Panc1 (cell line): ENCODE results near the gene GATB.

Experiments
- POLR2AphosphoS5 ChIP-seq: IDR thresholded peaks from 2 replicates; pipeline ENCODE4 v1.6.1; 2012; ENCODE audit warnings: mild to moderate bottlenecking, low read depth, low read length, moderate library complexity
- SIN3A ChIP-seq: IDR thresholded peaks from 2 replicates; pipeline ENCODE4 v1.6.1; 2012; ENCODE audit warnings: low read depth, mild to moderate bottlenecking, low read length, moderate library complexity, borderline replicate concordance; ENCODE audit not compliant: insufficient read depth
- TCF7L2 ChIP-seq: IDR thresholded peaks from 2 replicates; pipeline ENCODE4 v1.6.1; 2011; ENCODE audit warnings: mild to moderate bottlenecking, low read depth, low read length, inconsistent platforms
- TF ChIP-seq, protein P1 (sequence below): fragments of 450-650 bp; IDR thresholded peaks from 2 replicates; pipeline ENCODE4 v1.5.1; 2017; ENCODE audit warnings: mild to moderate bottlenecking
- TF ChIP-seq, protein P2 (sequence below), 2 experiments: IDR thresholded peaks; 2 replicates each; pipeline ENCODE4 v1.6.1; 2011 to 2012; ENCODE audit warnings: low read depth in 2 of 2, control low read depth in 1 of 2, low read length in 1 of 2, mild to moderate bottlenecking in 1 of 2, moderate library complexity in 1 of 2; ENCODE audit not compliant: insufficient read depth in 1 of 2

DNA sequence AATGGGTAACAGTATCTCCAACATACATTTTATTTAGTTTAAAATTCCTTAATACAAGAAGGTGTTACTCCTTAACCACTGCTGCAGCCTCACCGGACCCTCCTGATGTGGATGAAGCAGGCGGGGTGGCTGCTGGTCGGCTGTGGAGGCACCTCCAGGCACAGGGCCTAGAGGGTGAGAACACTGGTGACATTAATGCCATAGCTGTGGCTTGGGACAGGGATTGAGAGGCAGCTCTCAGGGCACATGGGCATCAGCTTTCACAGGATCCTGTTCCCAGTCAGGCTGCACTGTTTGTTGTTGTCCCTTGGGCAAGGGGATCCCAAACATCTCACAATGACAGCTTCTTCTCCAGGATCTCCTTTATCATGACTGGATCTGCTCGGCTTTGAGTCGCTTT lies 90.0 kb downstream of the GATB start:
- TF ChIP-seq, protein P1, sequence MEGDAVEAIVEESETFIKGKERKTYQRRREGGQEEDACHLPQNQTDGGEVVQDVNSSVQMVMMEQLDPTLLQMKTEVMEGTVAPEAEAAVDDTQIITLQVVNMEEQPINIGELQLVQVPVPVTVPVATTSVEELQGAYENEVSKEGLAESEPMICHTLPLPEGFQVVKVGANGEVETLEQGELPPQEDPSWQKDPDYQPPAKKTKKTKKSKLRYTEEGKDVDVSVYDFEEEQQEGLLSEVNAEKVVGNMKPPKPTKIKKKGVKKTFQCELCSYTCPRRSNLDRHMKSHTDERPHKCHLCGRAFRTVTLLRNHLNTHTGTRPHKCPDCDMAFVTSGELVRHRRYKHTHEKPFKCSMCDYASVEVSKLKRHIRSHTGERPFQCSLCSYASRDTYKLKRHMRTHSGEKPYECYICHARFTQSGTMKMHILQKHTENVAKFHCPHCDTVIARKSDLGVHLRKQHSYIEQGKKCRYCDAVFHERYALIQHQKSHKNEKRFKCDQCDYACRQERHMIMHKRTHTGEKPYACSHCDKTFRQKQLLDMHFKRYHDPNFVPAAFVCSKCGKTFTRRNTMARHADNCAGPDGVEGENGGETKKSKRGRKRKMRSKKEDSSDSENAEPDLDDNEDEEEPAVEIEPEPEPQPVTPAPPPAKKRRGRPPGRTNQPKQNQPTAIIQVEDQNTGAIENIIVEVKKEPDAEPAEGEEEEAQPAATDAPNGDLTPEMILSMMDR = no peak
- TF ChIP-seq POLR2AphosphoS5 (no peak), TCF7L2 (no peak), SIN3A (no peak)
- TF ChIP-seq, protein P2, sequence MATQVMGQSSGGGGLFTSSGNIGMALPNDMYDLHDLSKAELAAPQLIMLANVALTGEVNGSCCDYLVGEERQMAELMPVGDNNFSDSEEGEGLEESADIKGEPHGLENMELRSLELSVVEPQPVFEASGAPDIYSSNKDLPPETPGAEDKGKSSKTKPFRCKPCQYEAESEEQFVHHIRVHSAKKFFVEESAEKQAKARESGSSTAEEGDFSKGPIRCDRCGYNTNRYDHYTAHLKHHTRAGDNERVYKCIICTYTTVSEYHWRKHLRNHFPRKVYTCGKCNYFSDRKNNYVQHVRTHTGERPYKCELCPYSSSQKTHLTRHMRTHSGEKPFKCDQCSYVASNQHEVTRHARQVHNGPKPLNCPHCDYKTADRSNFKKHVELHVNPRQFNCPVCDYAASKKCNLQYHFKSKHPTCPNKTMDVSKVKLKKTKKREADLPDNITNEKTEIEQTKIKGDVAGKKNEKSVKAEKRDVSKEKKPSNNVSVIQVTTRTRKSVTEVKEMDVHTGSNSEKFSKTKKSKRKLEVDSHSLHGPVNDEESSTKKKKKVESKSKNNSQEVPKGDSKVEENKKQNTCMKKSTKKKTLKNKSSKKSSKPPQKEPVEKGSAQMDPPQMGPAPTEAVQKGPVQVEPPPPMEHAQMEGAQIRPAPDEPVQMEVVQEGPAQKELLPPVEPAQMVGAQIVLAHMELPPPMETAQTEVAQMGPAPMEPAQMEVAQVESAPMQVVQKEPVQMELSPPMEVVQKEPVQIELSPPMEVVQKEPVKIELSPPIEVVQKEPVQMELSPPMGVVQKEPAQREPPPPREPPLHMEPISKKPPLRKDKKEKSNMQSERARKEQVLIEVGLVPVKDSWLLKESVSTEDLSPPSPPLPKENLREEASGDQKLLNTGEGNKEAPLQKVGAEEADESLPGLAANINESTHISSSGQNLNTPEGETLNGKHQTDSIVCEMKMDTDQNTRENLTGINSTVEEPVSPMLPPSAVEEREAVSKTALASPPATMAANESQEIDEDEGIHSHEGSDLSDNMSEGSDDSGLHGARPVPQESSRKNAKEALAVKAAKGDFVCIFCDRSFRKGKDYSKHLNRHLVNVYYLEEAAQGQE (IDR thresholded peaks at IDR 0.05; ENCODE audit: insufficient read depth in 1 of 2, low read depth in 2 of 2, low read length in 1 of 2) = no peak
